ENCODE measurements around the gene GP9. TPM values are rescaled to one million over a fixed set of nuclear protein-coding genes. Genes with fewer than 3 reads are reported as not detected.
"Not testable (repeated sequence)": the region's sequence is repeated elsewhere in the genome, so short reads cannot be mapped to it uniquely, and the experiment has no call there.

The GP9 gene
- total RNA-seq, 1 donor from 2014 or later: not detected

DNA sequence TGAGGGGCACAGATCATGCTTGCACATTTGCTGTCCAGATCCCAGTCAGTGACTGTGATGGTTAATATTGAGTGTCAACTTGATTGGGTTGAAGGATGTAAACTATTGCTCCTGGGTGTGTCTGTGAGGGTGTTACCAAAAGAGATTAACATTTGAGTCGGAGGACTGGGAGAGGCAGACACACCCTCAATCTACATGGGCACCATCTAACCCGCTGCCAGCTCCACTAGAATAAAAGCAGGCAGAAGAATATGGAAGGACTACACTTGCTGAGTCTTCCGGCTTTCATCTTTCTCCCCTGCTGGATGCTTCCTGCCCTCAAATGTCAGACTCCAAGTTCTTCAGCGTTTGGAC lies 5.1 kb downstream of the GP9 start:
- no peak overlapping the region for H3K27ac Mint-ChIP-seq (ENCODE audit: unreplicated experiment)
- TF ChIP-seq, protein P1, sequence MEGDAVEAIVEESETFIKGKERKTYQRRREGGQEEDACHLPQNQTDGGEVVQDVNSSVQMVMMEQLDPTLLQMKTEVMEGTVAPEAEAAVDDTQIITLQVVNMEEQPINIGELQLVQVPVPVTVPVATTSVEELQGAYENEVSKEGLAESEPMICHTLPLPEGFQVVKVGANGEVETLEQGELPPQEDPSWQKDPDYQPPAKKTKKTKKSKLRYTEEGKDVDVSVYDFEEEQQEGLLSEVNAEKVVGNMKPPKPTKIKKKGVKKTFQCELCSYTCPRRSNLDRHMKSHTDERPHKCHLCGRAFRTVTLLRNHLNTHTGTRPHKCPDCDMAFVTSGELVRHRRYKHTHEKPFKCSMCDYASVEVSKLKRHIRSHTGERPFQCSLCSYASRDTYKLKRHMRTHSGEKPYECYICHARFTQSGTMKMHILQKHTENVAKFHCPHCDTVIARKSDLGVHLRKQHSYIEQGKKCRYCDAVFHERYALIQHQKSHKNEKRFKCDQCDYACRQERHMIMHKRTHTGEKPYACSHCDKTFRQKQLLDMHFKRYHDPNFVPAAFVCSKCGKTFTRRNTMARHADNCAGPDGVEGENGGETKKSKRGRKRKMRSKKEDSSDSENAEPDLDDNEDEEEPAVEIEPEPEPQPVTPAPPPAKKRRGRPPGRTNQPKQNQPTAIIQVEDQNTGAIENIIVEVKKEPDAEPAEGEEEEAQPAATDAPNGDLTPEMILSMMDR (IDR thresholded peaks at IDR 0.05): no peak
- peaks cover 14% of the 10 kb centered on the region for H3K27me3 Mint-ChIP-seq (ENCODE audit: unreplicated experiment)
- H3K36me3 Mint-ChIP-seq (ENCODE audit: unreplicated experiment): no peaks in the 10 kb centered on the region
- DNase-seq (ENCODE audit: extremely low spot score, unreplicated experiment): no peak
- no peaks in the 10 kb centered on the region for H3K9me3 Mint-ChIP-seq (ENCODE audit: unreplicated experiment)
- H3K4me3 Mint-ChIP-seq (ENCODE audit: unreplicated experiment): no peak overlapping the region
- no peaks in the 10 kb centered on the region for H3K4me1 Mint-ChIP-seq (ENCODE audit: unreplicated experiment)

GRCh38 chr3:129067719-129068118 lies 7.1 kb downstream of the GP9 start:
- not testable (repeated sequence) for H3K36me3 Mint-ChIP-seq (ENCODE audit: unreplicated experiment); H3K27ac Mint-ChIP-seq (ENCODE audit: unreplicated experiment); H3K4me1 Mint-ChIP-seq (ENCODE audit: unreplicated experiment); DNase-seq (ENCODE audit: extremely low spot score, unreplicated experiment); H3K9me3 Mint-ChIP-seq (ENCODE audit: unreplicated experiment); H3K4me3 Mint-ChIP-seq (ENCODE audit: unreplicated experiment)
- peaks cover 19% of the 10 kb centered on the region for H3K27me3 Mint-ChIP-seq (ENCODE audit: unreplicated experiment)

- Mint-ChIP-seq H3K4me1 (ENCODE audit: unreplicated experiment) (no peaks in the 10 kb centered on the region), H3K9me3 (ENCODE audit: unreplicated experiment) (no peaks in the 10 kb centered on the region), H3K27me3 (ENCODE audit: unreplicated experiment) (peaks cover 19% of the 10 kb centered on the region), H3K36me3 (ENCODE audit: unreplicated experiment) (no peaks in the 10 kb centered on the region), H3K27ac (ENCODE audit: unreplicated experiment) (no peak overlapping the region), H3K4me3 (ENCODE audit: unreplicated experiment) (no peak overlapping the region)
- TF ChIP-seq, protein P1 (IDR thresholded peaks at IDR 0.05): no peak
- DNase-seq (ENCODE audit: extremely low spot score, unreplicated experiment): no peak
These were observed 7.8 kb downstream of the GP9 start for GRCh38 chr3:129068291-129068886.

GRCh38 chr3:129069313-129070085 lies 8.9 kb downstream of the GP9 start:
- H3K4me3 Mint-ChIP-seq (ENCODE audit: unreplicated experiment); H3K4me1 Mint-ChIP-seq (ENCODE audit: unreplicated experiment); H3K27ac Mint-ChIP-seq (ENCODE audit: unreplicated experiment); H3K36me3 Mint-ChIP-seq (ENCODE audit: unreplicated experiment); H3K9me3 Mint-ChIP-seq (ENCODE audit: unreplicated experiment); DNase-seq (ENCODE audit: extremely low spot score, unreplicated experiment): not testable (repeated sequence)
- H3K27me3 Mint-ChIP-seq (ENCODE audit: unreplicated experiment): peaks cover 19% of the 10 kb centered on the region

- Mint-ChIP-seq H3K4me1 (ENCODE audit: unreplicated experiment) (no peaks in the 10 kb centered on the region), H3K9me3 (ENCODE audit: unreplicated experiment) (no peaks in the 10 kb centered on the region), H3K27ac (ENCODE audit: unreplicated experiment) (no peak overlapping the region), H3K27me3 (ENCODE audit: unreplicated experiment) (peaks cover 13% of the 10 kb centered on the region), H3K36me3 (ENCODE audit: unreplicated experiment) (no peaks in the 10 kb centered on the region), H3K4me3 (ENCODE audit: unreplicated experiment) (no peak overlapping the region)
- no peak for DNase-seq (ENCODE audit: extremely low spot score, unreplicated experiment)
- TF ChIP-seq, protein P1 (IDR thresholded peaks at IDR 0.05): no peak
These were observed 9.7 kb downstream of the GP9 start for GRCh38 chr3:129070086-129070885.

DNA sequence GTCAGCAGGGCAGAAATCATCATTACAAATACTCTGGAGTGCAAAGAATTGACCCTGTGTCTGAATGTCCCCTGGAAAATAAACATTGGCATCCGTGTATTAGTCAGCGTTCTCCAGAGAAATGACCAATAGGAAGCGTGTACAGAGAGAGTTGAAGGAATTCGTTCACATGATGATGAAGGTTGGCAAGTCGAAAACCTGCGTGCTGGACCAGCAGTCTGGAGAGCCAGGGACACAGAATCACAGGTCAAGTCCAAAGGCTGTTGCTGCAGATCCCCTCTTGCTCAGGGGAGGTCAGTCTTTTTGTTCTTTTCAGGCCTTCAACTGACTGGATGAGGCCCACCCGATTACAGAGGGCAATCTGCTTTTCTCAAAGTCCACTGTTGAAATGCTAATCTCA lies 16.6 kb downstream of the GP9 start:
- no peak for DNase-seq (ENCODE audit: extremely low spot score, unreplicated experiment)
- Mint-ChIP-seq H3K4me3 (ENCODE audit: unreplicated experiment) (no peak overlapping the region), H3K27ac (ENCODE audit: unreplicated experiment) (no peak overlapping the region), H3K4me1 (ENCODE audit: unreplicated experiment) (peaks cover 2% of the 10 kb centered on the region), H3K27me3 (ENCODE audit: unreplicated experiment) (peaks cover under 1% of the 10 kb centered on the region), H3K36me3 (ENCODE audit: unreplicated experiment) (no peaks in the 10 kb centered on the region), H3K9me3 (ENCODE audit: unreplicated experiment) (no peaks in the 10 kb centered on the region)
- TF ChIP-seq, protein P1 (IDR thresholded peaks at IDR 0.05): no peak
